Activated CD8-positive, alpha-beta memory T cell treated with anti-CD3 and anti-CD28 coated beads for 4 hours (primary cell): ENCODE measurements around the gene SNRK.

Source experiments
- DNase-seq, 2 donors: peaks; one replicate each; pipeline ENCODE4 v3.0.0-alpha.2; 2020; ENCODE audit warnings: low read depth in 2 of 2

SNRK gene

GRCh38 chr3:43372007-43372740 lies 85.8 kb downstream of the SNRK start:
- no peak for DNase-seq

- DNase-seq: no peak
Measured at GRCh38 chr3:43372809-43373559, 86.6 kb downstream of the SNRK start.

DNA sequence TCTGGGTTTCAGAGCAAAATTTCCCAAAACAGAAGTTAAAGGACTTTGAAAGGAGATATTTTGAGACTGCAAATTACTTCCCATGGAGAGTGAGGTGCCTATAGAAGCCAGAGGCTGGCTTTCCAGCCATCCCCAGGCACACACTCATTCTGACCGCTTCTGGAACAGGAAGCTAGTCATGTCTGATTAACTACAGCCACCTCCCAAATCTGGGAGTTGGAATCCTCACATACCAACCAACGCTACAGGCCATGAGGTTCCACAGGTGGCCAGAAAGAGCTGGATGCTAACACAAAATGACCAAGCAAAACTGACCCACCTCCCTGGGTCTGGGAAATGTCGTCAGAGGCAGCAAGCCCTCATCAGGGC lies 87.2 kb downstream of the SNRK start:
- DNase-seq: no peak

DNA sequence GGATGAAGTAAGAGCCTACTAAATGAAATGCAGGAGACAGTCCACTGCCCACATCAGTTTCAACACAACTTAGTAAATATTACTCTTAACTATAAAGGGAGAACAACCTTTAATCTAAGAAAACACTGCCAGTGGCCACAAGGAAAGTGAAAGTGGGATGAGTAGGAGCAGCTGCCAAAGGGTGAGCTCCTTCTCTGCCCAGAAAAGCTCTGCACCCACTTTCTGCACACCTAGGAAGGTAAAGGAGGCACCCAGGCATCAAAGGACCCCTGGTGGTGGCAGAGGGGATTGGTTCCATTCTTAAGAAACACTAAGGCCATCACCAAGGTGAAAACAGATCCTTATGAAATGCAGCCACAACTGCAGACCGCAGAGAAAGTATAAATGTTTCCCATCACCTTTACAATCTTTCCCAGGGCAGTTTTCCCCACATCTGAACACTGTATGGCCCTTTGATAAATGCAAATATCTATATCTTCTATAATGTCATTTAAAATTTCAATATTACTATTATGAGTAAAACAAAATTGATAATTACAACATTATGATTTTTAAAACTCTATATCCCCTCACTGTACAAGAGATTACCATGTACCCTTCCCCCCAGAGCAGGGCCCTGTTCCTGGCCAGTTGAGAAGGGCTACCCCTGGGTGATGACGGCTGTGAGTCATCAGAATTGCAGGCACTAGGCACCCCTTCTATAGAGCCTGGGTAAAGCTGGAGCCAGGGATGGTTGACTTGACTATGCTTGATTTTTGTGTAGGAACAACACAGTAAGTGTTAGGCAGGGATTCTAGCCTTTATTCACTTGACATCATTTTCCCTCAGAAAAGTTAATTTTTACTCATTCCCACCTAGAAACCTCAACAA lies 92.0 kb downstream of the SNRK start:
- peak; percentile 40 to 51 for DNase-seq

GRCh38 chr3:43379343-43379742 lies 93.0 kb downstream of the SNRK start:
- no peak for DNase-seq

- DNase-seq: no peak
Measured at GRCh38 chr3:43388175-43388574, 101.8 kb downstream of the SNRK start.

DNA sequence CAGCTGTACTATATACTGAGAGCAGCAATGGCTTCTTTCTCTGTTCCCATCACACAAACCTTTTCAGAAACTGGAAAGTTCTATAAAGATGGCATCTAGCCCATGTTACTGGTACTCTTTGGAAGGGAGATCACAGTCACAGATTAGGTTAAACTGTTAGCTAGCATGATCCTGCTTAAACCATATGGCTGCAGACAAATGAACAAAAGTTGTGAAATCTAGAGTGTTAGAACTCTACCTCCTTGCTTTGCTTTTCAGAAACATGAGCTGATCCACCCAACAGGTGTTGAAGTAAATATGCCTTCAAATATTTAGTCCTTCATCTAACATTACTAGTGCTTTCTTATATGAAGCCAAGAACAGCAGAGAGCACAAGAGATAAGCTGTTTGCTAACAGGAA lies 102.6 kb downstream of the SNRK start:
- no peak for DNase-seq

DNA sequence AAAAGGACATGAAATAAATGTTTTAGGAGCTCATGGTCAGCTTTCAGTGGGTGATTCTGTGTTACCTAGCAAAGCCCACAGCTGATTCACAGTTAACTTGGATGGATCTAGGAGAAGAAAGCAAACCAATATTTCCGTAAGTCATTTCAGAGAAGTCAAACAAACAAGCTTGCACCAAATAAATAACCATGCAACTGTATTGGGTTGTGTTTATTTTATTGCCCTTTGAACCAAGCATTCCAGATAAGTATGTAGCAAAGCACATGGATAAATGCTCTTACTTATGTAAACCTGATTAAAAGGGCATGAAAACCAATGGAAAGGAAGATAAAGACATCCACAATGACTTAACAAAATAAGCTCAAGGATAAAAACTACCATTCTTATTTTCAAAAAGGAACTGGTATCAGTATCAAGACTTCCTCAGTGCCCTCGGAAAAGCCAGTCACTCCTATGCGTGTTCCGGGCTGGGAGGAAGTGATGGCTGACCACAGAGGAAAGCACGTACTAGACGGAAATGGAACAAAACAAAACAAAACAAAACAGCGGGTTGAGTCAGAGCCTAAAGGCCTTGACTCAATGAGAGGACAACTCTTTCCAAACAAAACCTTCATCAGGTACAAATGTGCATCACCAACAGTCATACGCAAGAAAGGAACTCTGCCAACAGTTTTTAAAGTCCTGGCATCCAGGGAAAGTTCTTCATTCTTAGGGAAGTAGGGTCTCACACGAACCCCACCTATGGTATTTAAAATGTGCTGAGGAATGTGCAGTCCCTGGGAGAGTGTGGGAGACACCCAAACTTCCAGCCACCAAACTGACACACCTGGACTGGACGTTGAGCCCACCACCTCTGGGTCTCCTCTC lies 103.3 kb downstream of the SNRK start:
- DNase-seq: peak; percentile 33 to 61

- no peak for DNase-seq
Measured at GRCh38 chr3:43390255-43390588, 103.9 kb downstream of the SNRK start.

DNA sequence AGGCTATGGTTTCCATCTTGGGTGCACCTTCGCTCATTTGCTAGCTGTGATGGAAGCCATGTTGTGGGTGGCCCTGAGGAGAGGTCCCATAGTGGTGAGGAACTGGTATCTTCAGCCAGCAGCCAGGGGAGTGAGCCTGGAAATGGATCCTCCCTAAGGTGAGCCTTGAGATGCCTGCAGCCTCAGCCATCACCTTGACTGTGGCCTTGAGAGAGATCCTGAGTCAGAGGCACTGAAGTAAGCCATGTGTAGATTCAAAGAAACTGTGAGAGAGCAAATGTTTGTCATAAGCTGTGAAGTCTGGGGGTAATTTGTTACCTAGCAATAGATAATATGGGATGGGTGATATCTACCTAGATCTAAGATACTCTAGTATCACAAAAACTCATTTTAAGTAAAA lies 105.3 kb downstream of the SNRK start:
- DNase-seq: no peak

DNA sequence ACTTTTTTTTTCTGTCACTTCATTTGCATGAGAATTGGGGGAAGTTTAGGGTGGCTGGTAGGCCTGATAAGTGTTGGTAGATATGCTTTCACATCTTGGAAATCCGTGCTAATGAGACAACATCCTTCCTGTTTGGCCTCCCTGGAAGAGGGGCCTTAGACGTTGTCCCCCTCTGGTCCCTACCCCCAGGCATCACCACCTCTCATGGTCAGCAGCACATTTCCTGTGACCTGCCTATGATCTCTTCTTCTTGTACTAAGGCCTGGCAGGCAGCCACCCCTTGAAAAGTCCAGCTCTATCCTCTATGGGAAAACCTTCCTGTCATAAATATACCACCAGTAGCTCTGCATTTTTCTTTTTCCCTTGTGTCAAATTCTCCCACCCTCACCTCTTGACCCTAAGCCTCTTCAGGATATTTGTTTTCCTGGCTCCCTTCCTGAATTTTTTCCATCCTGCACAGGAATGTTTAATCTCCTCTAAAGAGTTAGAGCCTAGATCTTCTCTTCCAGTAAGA lies 107.8 kb downstream of the SNRK start:
- DNase-seq: no peak

DNA sequence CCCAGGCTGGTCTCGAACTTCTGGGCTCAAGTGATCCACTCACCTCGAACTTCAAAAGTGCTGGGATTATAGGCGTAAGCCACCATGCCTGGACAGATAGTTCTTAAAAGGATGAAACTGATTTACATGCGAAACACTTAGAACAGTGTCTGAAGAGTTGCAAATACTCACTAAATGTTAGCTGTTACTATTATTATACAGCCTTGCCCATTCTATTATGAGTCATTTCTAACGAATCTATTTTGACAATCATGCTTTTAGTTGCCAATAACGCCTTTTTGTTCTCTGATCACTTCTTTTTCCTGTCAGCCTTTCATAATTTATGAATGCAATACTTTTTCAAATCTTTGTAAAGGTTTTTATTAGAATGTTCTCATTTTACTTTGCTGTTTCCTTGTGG lies 112.7 kb downstream of the SNRK start:
- no peak for DNase-seq

- DNase-seq: no peak
Measured at GRCh38 chr3:43400167-43400566, 113.8 kb downstream of the SNRK start.
